Gastroesophageal sphincter (tissue), 4 donors: Measurements from ENCODE around the gene CIITA. TPM values are rescaled to one million over a fixed set of nuclear protein-coding genes. Genes with fewer than 3 reads are reported as not detected.

ENCODE experiments used
- ATAC-seq: fragments of 150-250 bp; one replicate; pipeline ENCODE4 v1.9.1; 2016; ENCODE audit warnings: mild to moderate bottlenecking, moderate library complexity
- H3K27ac ChIP-seq, 4 donors: fragments of 200-600 bp; sonication (generic) in 3 of 4; 1 replicate in 3 of 4; 2 replicates in 1 of 4; pipeline ENCODE4 v1.5.1; 2016 to 2019
- H3K27me3 ChIP-seq: fragments of 200-600 bp; sonication (generic); one replicate; pipeline ENCODE4 v1.5.1; 2019
- H3K36me3 ChIP-seq, 2 donors: fragments of 200-600 bp; sonication (generic); one replicate each; pipeline ENCODE4 v1.5.1; 2019; ENCODE audit warnings: control low read depth in 1 of 2
- H3K4me1 ChIP-seq, 3 donors: fragments of 200-600 bp; sonication (generic); 1 replicate in 2 of 3; 2 replicates in 1 of 3; pipeline ENCODE4 v1.5.1; 2016 to 2019; ENCODE audit warnings: control low read depth in 2 of 3
- H3K4me3 ChIP-seq, 2 donors: fragments of 200-600 bp; sonication (generic); one replicate each; pipeline ENCODE4 v1.5.1; 2019; ENCODE audit warnings: mild to moderate bottlenecking in 1 of 2, moderate library complexity in 1 of 2
- H3K9me3 ChIP-seq, 3 donors: fragments of 200-600 bp; sonication (generic); one replicate each; pipeline ENCODE4 v1.5.1; 2017 to 2019; ENCODE audit warnings: control low read depth in 2 of 3
- EP300 ChIP-seq: sonication (generic); formaldehyde crosslinking; IDR thresholded peaks from one replicate; pipeline ENCODE4 v1.6.1; 2017; ENCODE audit warnings: antibody characterized with exemption, mild to moderate bottlenecking
- POLR2A ChIP-seq, 2 donors: fragments of 450-650 bp; IDR thresholded peaks; one replicate each; pipeline ENCODE4 v1.6.1; 2017; ENCODE audit warnings: antibody characterized with exemption in 2 of 2, mild to moderate bottlenecking in 2 of 2, moderate library complexity in 1 of 2
- POLR2AphosphoS5 ChIP-seq: sonication (generic); formaldehyde crosslinking; IDR thresholded peaks from one replicate; pipeline ENCODE4 v1.6.1; 2017; ENCODE audit warnings: antibody characterized with exemption
- WGBS, 2 donors: methylation state at CpG; one replicate each; pipeline ENCODE4 v1.1.5; 2018; ENCODE audit warnings: low coverage in 1 of 2; 5-methylcytosine and 5-hydroxymethylcytosine counted together
- total RNA-seq, 4 donors: library from RNA; depleted of rRNA; stranded (reverse); fragments of >200 nt; gene quantifications; one replicate each; pipeline ENCODE4 v1.1.0, GENCODE V29; 2016
- TF ChIP-seq, protein P1 (sequence below), 4 experiments: fragments of 200-600 bp in 2 of 4; fragments of 450-650 bp in 2 of 4; sonication (generic) in 1 of 4; IDR thresholded peaks; one replicate each; pipeline ENCODE4 v1.5.1; 2017 to 2019; ENCODE audit warnings: antibody characterized with exemption in 4 of 4, mild to moderate bottlenecking in 2 of 4, moderate library complexity in 2 of 4

CIITA gene
- total RNA-seq, 4 donors from 2014 or later: 4.3 to 26.5 (median 7.4) TPM

DNA sequence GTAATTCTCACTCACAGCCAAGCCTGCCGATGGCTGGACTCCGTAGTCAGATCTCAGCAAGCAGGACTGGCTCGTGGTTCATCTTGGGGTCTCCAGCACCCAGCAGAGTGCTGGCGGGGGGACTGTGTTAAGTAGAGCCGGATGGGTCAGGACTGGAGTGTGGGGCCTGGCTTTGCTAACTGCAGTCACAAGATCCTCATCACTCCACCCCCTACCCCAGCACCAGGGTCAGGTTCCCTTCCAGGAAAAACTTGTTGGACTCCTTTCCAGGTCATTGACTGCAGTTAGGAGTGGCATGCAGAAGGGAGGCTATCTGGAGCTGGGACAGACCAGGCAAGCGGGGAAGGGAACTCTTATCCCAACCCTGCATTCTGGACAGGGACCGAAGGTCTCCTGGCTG lies 6.0 kb downstream of the CIITA start:
- ATAC-seq: no peak
- no peak overlapping the region for H3K27ac ChIP-seq
- no peak for TF ChIP-seq POLR2A (IDR thresholded peaks at IDR 0.05)
- TF ChIP-seq, protein P1, sequence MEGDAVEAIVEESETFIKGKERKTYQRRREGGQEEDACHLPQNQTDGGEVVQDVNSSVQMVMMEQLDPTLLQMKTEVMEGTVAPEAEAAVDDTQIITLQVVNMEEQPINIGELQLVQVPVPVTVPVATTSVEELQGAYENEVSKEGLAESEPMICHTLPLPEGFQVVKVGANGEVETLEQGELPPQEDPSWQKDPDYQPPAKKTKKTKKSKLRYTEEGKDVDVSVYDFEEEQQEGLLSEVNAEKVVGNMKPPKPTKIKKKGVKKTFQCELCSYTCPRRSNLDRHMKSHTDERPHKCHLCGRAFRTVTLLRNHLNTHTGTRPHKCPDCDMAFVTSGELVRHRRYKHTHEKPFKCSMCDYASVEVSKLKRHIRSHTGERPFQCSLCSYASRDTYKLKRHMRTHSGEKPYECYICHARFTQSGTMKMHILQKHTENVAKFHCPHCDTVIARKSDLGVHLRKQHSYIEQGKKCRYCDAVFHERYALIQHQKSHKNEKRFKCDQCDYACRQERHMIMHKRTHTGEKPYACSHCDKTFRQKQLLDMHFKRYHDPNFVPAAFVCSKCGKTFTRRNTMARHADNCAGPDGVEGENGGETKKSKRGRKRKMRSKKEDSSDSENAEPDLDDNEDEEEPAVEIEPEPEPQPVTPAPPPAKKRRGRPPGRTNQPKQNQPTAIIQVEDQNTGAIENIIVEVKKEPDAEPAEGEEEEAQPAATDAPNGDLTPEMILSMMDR (IDR thresholded peaks at IDR 0.05): no peak
- TF ChIP-seq POLR2AphosphoS5: no peak
- TF ChIP-seq EP300: no peak
- no peaks in the 10 kb centered on the region for H3K36me3 ChIP-seq
- H3K27me3 ChIP-seq: peaks cover 57% of the 10 kb centered on the region
- no peak overlapping the region for H3K4me3 ChIP-seq
- WGBS, 2 donors: 72 to 81% methylated on average over 2 of the region's 7 CpGs
- H3K9me3 ChIP-seq: no peaks in the 10 kb centered on the region
- H3K4me1 ChIP-seq: peaks cover 0 to 26% (median 7%) of the 10 kb centered on the region in 3 donors

DNA sequence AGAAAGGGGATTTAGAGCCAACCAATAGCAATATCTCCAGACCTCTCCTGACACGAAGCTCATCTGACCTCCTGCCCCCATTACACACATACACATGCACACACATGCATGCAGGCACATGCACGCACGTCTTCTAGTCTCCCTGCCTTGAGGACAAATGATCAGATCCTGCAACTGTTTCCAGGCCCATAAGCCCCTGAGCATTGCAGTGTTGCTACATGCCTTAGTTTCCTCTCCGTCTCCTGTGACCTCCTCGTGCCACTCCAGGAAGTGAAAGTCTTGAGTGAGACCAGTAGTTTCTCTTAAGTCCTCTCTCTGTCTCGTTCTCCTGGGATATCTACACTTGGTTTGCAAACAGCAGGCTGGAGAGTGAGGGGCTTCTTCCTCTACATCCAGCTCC lies 8.2 kb downstream of the CIITA start:
- WGBS, 2 donors: 51 to 57% methylated on average over 4 to 6 of the region's 6 CpGs
- Histone ChIP-seq H3K4me1 (peaks cover 0 to 5% (median 0%) of the 10 kb centered on the region in 3 donors), H3K27ac (no peak overlapping the region), H3K4me3 (no peak overlapping the region), H3K27me3 (peaks cover 54% of the 10 kb centered on the region), H3K9me3 (no peaks in the 10 kb centered on the region), H3K36me3 (no peaks in the 10 kb centered on the region)
- TF ChIP-seq POLR2AphosphoS5 (no peak), EP300 (no peak), POLR2A (IDR thresholded peaks at IDR 0.05) (no peak)
- TF ChIP-seq, protein P1 (IDR thresholded peaks at IDR 0.05): no peak
- ATAC-seq: no peak

DNA sequence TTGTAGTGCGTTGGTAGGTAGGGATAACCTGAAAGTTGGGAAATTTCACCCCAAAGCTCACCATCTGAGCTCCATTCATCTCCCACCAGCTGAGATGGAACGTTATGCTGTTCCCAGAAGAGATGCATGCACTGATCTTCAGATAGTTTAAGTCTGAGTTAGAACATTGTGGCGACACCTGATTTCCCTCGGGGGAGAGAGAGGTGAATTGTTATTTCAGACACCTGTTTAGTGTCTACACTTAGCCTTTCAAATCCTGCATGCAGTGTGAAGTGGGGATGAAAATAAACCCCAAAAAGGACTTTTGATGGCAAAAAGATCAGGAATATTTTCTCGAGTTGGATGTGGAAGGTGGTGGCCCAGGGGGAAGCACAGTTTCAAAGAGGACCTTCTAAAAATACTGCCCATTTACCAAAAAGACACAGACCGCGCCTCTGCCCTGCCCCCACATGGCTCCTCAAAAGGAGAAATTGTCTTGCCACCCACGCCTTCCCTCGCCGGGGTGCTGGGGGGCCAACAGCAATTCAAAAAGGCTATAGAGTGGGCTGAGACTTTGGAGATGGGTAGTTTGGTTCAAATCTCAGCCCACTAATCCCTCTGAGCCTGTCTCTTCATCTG lies 11.4 kb downstream of the CIITA start:
- Histone ChIP-seq H3K4me1 (no peaks in the 10 kb centered on the region), H3K27ac (no peak overlapping the region), H3K9me3 (no peaks in the 10 kb centered on the region), H3K27me3 (peaks cover 35% of the 10 kb centered on the region), H3K36me3 (no peaks in the 10 kb centered on the region), H3K4me3 (no peak overlapping the region)
- 65 to 87% methylated on average over 3 to 9 of the region's 10 CpGs for whole genome bisulfite sequencing, 2 donors
- ATAC-seq: no peak
- no peak for TF ChIP-seq POLR2AphosphoS5
- TF ChIP-seq, protein P1 (IDR thresholded peaks at IDR 0.05): no peak
- no peak for TF ChIP-seq EP300
- TF ChIP-seq POLR2A (IDR thresholded peaks at IDR 0.05): no peak

DNA sequence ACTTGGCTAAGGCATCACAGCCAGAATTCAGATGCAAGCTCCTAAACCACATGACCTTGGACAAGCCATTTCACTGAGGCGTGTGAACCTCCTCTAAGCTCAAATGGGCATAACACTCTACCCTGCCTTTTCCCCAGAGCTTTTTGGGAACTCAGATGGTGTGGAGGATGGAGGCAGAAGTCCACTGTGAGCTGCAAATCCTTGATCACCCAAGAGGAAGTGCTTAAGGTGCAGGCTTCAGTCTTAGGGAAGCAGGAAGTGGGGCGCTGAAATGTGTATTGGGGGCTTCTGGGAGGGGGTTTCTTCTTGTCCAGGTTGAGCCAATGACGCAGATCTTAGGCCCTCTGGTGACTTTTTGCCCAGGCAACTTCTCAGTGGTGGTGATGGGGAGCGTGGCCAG lies 12.9 kb downstream of the CIITA start:
- no peak overlapping the region for H3K27ac ChIP-seq
- no peaks in the 10 kb centered on the region for H3K9me3 ChIP-seq
- TF ChIP-seq, protein P1 (IDR thresholded peaks at IDR 0.05): no peak
- TF ChIP-seq POLR2A (IDR thresholded peaks at IDR 0.05) (no peak), POLR2AphosphoS5 (no peak), EP300 (no peak)
- H3K4me1 ChIP-seq: no peaks in the 10 kb centered on the region
- no peaks in the 10 kb centered on the region for H3K36me3 ChIP-seq
- peaks cover 40% of the 10 kb centered on the region for H3K27me3 ChIP-seq
- 71 to 100% methylated on average over 2 to 4 of the region's 4 CpGs for WGBS, 2 donors
- H3K4me3 ChIP-seq: no peak overlapping the region
- ATAC-seq: no peak

DNA sequence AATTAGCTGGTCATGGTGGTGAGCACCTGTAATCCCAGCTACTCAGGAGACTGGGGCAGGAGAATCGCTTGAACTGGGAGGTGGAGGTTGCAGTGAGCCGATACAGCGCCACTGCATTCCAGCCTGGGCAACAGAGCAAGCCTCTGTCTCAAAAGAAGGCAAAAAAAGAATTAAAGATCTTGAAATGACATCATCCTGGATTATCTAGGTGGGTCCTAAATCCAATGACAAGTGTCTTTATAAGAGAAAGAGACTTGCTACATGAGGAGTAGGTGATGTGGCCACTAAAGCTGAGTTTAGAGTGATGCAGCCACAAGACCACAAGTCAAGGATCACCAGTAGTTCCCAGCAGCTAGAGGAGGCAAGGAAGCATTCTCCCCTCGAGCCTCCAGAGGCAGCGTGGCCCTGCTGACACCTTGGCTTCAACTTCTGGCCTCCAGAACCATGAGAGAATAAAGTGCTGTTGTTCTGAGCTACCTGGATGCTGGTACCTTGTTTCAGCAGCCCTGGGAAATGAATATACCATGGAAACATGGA lies 15.8 kb downstream of the CIITA start:
- 50 to 69% methylated on average over 2 to 5 of the region's 5 CpGs for WGBS, 2 donors
- Histone ChIP-seq H3K36me3 (no peaks in the 10 kb centered on the region), H3K27me3 (peaks cover 43% of the 10 kb centered on the region), H3K27ac (no peak overlapping the region), H3K4me1 (no peaks in the 10 kb centered on the region), H3K4me3 (no peak overlapping the region), H3K9me3 (no peaks in the 10 kb centered on the region)
- ATAC-seq: no peak
- TF ChIP-seq POLR2AphosphoS5 (no peak), POLR2A (IDR thresholded peaks at IDR 0.05) (no peak), EP300 (no peak)
- TF ChIP-seq, protein P1 (IDR thresholded peaks at IDR 0.05): no peak
